Stimulated activated CD8-positive, alpha-beta memory T cell treated with anti-CD3 and anti-CD28 coated beads, Interleukin-7, amount 100 ng/mL, for 1 hour (primary cell): Measurements from ENCODE around the gene XIST.
"Not testable (repeated sequence)": the region's sequence is repeated elsewhere in the genome, so short reads cannot be mapped to it uniquely, and the experiment has no call there.

ENCODE experiments used
- DNase-seq, 2 donors: peaks; one replicate each; pipeline ENCODE4 v3.0.0-alpha.2; 2020; ENCODE audit warnings: low read depth in 2 of 2

XIST gene

GRCh38 chrX:73804109-73804508 is 48.4 kb downstream of the XIST start:
- not testable (repeated sequence) for DNase-seq

- DNase-seq: no peak
These were observed 52.6 kb downstream of the XIST start for GRCh38 chrX:73799888-73800287.

GRCh38 chrX:73792511-73792910 is 60.0 kb downstream of the XIST start:
- DNase-seq: not testable (repeated sequence)

GRCh38 chrX:73785493-73785892 is 67.0 kb downstream of the XIST start:
- DNase-seq: no peak
